ENCODE data around the gene AKT2.

- TF ChIP-seq POLR2A (IDR thresholded peaks at IDR 0.05) (no peak), CTCF (IDR thresholded peaks at IDR 0.05) (no peak)
Measured at GRCh38 chr19:40265055-40265762, 19.9 kb downstream of the AKT2 start.

All from breast epithelium (tissue), 3 donors.